GM06990 (cell line): ENCODE measurements around the gene MAPK1.
"Not testable (repeated sequence)": the region's sequence is repeated elsewhere in the genome, so short reads cannot be mapped to it uniquely, and the experiment has no call there.

ENCODE experiments used
- DNase-seq: peaks from one replicate; pipeline ENCODE4 v3.0.0-alpha.2; 2011; ENCODE audit not compliant: insufficient read length; ENCODE audit errors: extremely low read depth
- H3K27me3 ChIP-seq: replicated peaks from 2 replicates; pipeline ENCODE4 v1.6.0; 2011; ENCODE audit warnings: low read length; ENCODE audit not compliant: control insufficient read depth, insufficient read depth
- H3K36me3 ChIP-seq: 2 replicates; pipeline ENCODE4 v1.5.1; 2011; ENCODE audit warnings: low read length; ENCODE audit not compliant: control insufficient read depth, insufficient read depth
- H3K4me3 ChIP-seq: replicated peaks from 2 replicates; pipeline ENCODE4 v1.5.1; 2011; ENCODE audit warnings: low read depth, mild to moderate bottlenecking, control low read depth, low read length
- CTCF ChIP-seq: IDR thresholded peaks from 2 replicates; pipeline ENCODE4 v1.5.1; 2011; ENCODE audit warnings: low read length, control low read depth, mild to moderate bottlenecking, inconsistent platforms; ENCODE audit not compliant: insufficient read depth, poor library complexity, severe bottlenecking

MAPK1 gene

DNA sequence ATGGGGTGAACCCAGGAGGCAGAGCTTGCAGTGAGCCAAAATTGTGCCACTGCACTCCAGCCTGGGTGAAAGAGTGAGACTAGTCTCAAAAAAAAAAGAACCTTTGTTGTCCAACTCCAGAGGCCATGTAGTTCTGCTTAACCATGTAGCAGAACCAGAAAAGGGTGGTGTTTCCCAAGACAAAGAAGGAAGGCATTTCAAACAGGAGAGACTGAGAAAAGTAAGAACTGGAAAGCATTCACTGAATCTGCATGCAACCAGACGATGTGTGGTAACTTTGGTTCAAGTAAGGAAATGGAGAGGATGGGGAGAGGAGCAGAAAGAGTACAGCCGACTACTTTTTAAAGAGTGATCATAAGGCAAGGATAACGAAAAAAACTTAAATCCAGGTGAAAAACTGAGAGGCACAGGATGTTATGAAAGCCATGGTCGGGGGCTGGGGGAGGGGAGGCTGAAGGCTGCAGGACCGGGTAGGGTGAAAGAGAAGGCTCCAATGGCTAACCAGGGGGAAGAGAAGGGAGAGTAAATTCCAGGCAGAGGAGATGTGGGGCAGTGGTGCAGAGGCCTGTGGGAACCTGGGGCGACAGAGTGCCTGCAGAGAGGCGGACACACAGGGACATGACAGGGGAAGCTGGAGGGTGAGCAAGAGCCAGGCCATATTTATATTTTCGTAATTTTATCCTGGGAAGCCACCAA, 48.8 kb downstream of the MAPK1 start:
- DNase-seq, result no peak
- no peak for TF ChIP-seq CTCF
- no peak overlapping the region for H3K4me3 ChIP-seq

GRCh38 chr22:21817497-21817853, 50.0 kb downstream of the MAPK1 start:
- DNase-seq, H3K36me3 ChIP-seq, H3K4me3 ChIP-seq, H3K27me3 ChIP-seq: not testable (repeated sequence)

More for the DNA sequence above, 48.8 kb downstream of the MAPK1 start:
- H3K27me3 ChIP-seq, result no peaks in the 10 kb centered on the region
- H3K36me3 ChIP-seq, result no peaks in the 10 kb centered on the region

GRCh38 chr22:21816787-21817496, 50.5 kb downstream of the MAPK1 start:
- TF ChIP-seq CTCF, result no peak
- Histone ChIP-seq H3K27me3 (no peaks in the 10 kb centered on the region), H3K4me3 (peak overlapping the region; percentile 11; the same call in 1 of the 2 replicates), H3K36me3 (no peaks in the 10 kb centered on the region)
- peak; percentile 57 for DNase-seq

GRCh38 chr22:21816472-21816786, 51.0 kb downstream of the MAPK1 start:
- H3K27me3 ChIP-seq, result no peaks in the 10 kb centered on the region
- H3K4me3 ChIP-seq, result no peak overlapping the region
- no peaks in the 10 kb centered on the region for H3K36me3 ChIP-seq
- no peak for TF ChIP-seq CTCF
- no peak for DNase-seq

- Histone ChIP-seq H3K27me3 (no peaks in the 10 kb centered on the region), H3K36me3 (no peaks in the 10 kb centered on the region), H3K4me3 (no peak overlapping the region)
- DNase-seq, result no peak
- no peak for TF ChIP-seq CTCF
Observed at GRCh38 chr22:21815958-21816357, 51.5 kb downstream of the MAPK1 start.

DNA sequence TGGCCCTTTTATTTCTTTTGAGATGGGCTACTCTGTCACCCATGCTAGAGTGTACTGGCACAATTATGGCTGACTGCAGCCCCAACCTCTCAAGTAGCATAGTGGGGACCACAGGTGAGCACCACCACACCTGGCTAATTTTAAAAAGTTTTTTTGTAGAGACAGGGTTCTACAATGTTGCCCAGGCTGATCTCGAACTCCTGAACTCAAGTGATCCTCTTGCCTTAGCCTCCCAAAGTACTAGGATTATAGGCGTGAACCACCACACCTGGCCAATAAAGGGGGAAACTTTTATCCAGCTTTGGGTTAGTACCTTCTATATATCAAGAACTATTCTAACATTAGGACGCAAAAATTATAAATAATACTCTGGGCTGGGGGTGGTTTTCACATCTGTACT, 52.1 kb downstream of the MAPK1 start:
- Histone ChIP-seq H3K36me3 (no peaks in the 10 kb centered on the region), H3K27me3 (no peaks in the 10 kb centered on the region), H3K4me3 (no peak overlapping the region)
- no peak for DNase-seq
- TF ChIP-seq CTCF, result no peak
